SKM-1 (cell line): ENCODE data around the gene VAV2.
A peak's percentile ranks its signal among the peaks of the same experiment; 100 is the strongest.
"Not testable (repeated sequence)": the region's sequence is repeated elsewhere in the genome, so short reads cannot be mapped to it uniquely, and the experiment has no call there.

Experiments used
- DNase-seq: peaks from one replicate; lab custom pipeline; 2025; ENCODE audit not compliant: unreplicated experiment; lab: John Stamatoyannopoulos, UW

Gene VAV2

GRCh38 chr9:133996531-133997520 is 4.7 kb upstream of the VAV2 start:
- no peak for DNase-seq

GRCh38 chr9:133995012-133995896 is 3.1 kb upstream of the VAV2 start:
- no peak for DNase-seq

DNA sequence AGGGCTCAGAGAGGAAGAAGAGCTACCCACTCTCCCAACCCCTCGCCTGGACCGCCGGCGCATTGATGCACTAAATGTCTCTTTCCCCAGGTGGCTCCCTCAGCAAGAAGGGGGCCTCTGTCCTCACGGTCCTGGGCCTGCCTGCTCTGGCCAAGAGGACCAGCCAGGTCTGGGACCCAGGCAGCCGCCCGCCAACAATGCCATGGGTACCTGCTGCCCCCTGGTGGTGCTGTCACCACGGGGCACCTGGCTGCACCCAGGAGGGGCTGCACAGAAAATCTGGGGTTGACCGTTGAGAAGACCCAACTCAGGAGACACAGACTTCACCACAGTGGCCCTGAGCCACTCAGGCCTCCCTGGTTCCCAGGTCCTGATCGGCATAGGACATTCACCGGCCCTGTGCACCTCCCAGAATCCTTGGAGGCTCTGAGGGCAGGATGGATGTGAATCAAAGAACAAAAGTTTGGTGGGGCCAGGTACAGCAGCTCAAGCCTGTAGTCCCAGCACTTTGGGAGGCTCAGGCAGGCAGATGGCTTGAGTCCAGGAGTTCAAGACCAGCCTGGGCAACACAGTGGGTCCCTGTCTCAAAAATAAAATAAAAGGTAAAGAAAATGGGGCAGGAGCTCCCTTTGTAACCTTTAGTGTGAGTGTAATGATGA is 2.4 kb upstream of the VAV2 start:
- peak; percentile 28 for DNase-seq

- DNase-seq = no peak
Measured at GRCh38 chr9:133993635-133994253, 1.6 kb upstream of the VAV2 start.

DNA sequence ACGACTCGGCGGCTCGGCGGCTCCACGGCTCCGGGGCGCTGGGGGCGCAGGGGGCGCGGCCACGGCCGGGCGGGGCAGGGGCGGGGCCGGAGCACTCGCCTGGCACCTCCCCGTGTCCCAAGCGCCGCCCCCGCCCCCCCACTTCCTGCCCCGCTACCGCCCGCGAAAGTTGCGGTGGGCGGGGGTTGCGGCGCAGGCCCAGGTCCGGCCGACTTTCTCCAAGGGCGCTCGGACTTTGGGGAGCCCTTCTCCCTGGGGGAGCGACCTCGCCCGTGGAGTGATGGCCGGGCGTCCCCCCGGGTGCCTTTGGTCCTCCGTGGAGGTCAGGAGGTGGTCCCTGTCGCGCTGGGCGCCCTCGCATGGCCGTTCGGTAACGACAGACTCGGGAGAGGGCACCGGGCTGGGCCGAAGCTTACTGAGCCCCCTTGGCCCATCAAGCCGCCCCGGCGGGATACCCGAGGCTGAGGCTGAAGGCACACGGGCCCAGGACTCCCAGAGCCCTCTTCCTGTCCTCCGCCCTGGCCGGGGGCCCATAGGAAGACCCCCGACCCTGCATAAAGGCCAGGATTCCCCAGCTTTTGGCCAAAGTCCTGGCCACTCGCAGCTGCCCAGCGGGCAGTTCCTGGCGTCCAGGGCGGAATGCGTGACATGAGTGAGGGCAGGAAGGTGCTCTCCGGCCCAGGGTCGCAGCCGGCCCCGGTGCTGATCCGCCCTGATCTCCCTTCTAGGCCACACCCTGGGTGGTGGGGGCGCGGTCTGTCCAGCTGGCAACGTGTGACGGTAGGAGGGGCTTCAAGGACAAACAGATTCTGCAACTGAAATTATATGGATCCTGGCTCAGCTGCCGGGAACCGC is 883 bp upstream of the VAV2 start:
- DNase-seq = peak; percentile 27

DNA sequence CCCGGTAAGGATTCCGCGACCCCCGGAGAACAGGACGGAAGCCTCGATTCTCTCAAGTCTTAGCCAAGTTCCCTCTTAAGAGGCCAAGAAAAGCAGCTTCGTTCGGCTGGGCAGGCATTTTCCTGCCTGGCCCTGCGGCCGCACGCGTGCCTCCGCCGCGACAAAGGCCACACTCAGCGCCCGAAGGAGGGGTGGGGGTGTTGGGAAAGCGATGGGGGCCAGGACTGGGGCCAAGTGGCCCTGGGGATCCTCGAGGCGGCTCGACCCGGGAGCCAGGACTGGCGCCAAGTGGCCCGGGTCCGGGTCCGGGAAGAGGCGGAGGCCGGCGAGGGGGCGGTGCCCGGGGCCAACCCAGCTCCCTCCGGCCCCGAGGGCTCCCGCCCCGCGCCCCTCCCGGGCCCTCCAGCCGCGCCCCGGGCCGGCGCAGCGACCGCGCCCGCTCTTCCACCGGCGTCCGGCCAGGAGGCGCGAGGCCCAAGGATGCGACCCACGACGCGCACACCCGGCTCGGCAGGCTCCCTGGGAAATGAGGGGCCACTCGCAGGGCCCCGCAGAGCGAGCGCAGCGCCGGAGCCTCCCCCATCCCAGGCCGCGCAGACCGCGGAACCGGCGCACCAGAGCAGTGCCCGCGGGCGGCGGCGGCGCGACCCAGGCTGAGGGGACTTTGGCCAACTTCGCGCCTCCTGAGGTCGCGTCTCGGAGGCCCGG is 756 bp downstream of the VAV2 start:
- no peak for DNase-seq

GRCh38 chr9:133990366-133991213 is 1.5 kb downstream of the VAV2 start:
- DNase-seq = no peak

DNA sequence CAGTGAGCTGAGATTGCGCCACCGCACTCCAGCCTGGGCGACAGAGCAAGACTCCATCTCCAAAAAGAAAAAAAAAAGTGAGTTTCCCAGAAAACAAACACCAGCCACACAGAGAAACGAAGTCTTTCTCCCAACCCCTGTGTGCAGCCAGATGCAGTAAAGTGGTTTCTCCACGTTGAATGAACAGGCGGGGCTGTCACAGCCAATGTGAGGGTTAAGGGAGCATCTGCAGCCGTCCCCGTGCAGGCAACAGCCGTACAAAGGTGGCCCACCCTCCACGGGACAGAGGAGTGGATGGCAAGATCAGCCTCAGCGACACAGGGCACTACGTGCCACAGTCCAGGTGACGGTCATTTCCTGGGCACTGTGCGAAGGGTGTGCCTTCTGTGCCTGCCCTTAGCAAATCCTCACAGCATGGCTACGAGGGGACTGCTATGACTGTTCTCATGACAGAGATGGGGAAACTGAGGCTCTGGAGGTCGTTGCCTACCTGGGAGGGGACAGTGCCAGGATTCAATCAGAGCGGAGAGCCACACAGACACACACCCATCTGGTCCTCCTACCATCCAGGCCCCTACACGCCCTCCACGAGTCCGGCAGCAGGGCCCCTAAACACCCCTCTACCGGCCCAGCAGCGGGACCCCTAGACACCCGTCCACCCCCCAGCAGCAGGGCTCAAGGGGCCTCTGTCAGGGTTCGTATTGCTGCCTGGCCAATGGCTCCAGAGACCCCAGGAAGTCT is 2.3 kb downstream of the VAV2 start:
- DNase-seq = no peak

DNA sequence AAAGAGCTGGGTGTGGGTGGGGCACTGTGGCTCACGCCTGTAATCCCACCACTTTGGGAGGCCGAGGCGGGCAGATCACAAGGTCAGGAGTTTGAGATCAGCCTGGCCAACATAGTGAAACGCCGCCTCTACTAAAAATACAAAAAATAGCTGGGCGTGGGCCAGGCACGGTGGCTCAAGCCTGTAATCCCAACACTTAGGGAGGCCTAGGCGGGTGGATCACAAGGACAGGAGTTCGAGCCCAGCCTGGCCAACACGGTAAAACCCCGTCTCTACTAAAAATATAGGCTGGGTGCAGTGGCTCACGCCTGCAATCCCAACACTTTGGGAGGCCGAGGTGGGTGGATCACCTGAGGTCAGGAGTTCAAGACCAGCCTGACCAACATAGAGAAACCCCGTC is 3.4 kb downstream of the VAV2 start:
- not testable (repeated sequence) for DNase-seq

- DNase-seq = no peak
Measured at GRCh38 chr9:133987946-133988665, 4.0 kb downstream of the VAV2 start.

- DNase-seq = no peak
Measured at GRCh38 chr9:133987446-133987788, 4.7 kb downstream of the VAV2 start.

DNA sequence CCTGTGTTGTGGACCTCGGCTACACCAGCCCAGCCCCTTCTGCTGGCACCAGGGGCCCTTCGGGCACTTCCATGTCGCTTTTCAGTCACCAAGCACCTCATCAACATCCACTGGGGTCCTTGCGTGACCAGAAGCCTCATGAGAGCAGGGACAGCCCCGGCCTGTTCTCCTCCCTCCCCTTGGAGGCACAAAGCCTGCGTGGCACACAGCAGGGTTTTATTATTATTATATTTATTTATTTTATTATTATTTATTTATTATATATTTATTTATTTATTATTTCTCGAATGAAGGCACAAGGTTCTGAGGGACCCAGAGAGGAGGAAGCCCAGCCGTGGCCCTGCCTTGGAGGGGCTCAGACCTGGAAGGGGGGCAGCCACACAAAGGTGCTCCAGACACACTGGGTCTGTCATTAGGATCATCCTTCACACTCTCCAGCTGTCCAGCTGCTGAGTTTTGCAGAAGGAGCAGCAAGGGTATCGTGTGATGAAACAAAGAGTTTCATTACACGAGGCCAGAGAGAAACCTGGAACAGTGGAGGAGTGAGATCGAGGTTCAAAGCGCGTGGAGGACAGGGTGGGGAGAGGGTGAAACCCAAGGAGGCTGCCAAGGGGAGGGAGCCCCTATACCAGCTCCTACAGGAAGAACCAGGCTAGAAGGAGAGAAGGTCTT is 5.2 kb downstream of the VAV2 start:
- DNase-seq = no peak

DNA sequence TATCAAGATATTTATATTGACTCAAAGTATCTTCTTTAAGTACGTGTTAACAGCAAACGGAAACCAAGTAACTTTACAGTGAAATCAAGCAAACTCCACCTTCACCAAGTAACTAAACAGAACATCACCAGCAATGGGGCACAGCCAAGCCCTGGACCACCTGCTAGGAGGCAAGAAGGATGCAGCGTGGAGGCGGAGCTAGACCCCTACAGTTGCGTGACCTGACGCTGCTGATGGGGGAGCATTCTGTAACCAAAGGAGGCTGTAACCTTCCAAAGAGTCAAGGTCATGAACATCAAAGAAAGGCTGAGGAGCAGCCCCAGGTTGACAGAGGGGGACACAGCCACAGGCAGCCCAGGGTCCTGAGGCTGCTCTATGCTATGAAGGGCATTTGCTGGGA is 6.1 kb downstream of the VAV2 start:
- no peak for DNase-seq

GRCh38 chr9:133982971-133983720 is 9.0 kb downstream of the VAV2 start:
- DNase-seq = no peak

GRCh38 chr9:133981958-133982681 is 10.0 kb downstream of the VAV2 start:
- DNase-seq = no peak
